ENCODE data around the gene SVIL.

Gene SVIL

GRCh38 chr10:29649561-29650551 is 15.1 kb upstream of the SVIL start:
- DNase-seq (ENCODE audit: insufficient read length, low spot score) = no peak
- no peak for FAIRE-seq
- TF ChIP-seq CTCF (IDR thresholded peaks at IDR 0.05; ENCODE audit: insufficient read depth, missing control alignments) = no peak

GRCh38 chr10:29648983-29649268 is 14.2 kb upstream of the SVIL start:
- no peak for FAIRE-seq
- no peak for TF ChIP-seq CTCF (IDR thresholded peaks at IDR 0.05; ENCODE audit: insufficient read depth, missing control alignments)
- DNase-seq (ENCODE audit: insufficient read length, low spot score) = no peak

- FAIRE-seq (no peak), DNase-seq (ENCODE audit: insufficient read length, low spot score) (no peak)
Observed at GRCh38 chr10:29648114-29648982, 13.6 kb upstream of the SVIL start.

GRCh38 chr10:29647478-29647877 is 12.7 kb upstream of the SVIL start:
- FAIRE-seq (no peak), DNase-seq (ENCODE audit: insufficient read length, low spot score) (no peak)
- no peak for TF ChIP-seq CTCF (IDR thresholded peaks at IDR 0.05; ENCODE audit: insufficient read depth, missing control alignments)

More at GRCh38 chr10:29648114-29648982, 13.6 kb upstream of the SVIL start:
- TF ChIP-seq CTCF (IDR thresholded peaks at IDR 0.05; ENCODE audit: insufficient read depth, missing control alignments) = no peak

- DNase-seq (ENCODE audit: insufficient read length, low spot score) (no peak), FAIRE-seq (no peak)
- TF ChIP-seq CTCF (IDR thresholded peaks at IDR 0.05; ENCODE audit: insufficient read depth, missing control alignments) = no peak
Observed at GRCh38 chr10:29646960-29647461, 12.2 kb upstream of the SVIL start.

GRCh38 chr10:29646238-29646902 is 11.6 kb upstream of the SVIL start:
- FAIRE-seq (peak; percentile 29), DNase-seq (ENCODE audit: insufficient read length, low spot score) (no peak)
- TF ChIP-seq CTCF (IDR thresholded peaks at IDR 0.05; ENCODE audit: insufficient read depth, missing control alignments) = no peak

Measured in D721Med (cell line).